ENCODE data around the gene SMAD7. TPM values are rescaled to one million over a fixed set of nuclear protein-coding genes. Genes with fewer than 3 reads are reported as not detected.

Gene SMAD7
- total RNA-seq, 1 experiment from 2014 or later, result 5.8 TPM

DNA sequence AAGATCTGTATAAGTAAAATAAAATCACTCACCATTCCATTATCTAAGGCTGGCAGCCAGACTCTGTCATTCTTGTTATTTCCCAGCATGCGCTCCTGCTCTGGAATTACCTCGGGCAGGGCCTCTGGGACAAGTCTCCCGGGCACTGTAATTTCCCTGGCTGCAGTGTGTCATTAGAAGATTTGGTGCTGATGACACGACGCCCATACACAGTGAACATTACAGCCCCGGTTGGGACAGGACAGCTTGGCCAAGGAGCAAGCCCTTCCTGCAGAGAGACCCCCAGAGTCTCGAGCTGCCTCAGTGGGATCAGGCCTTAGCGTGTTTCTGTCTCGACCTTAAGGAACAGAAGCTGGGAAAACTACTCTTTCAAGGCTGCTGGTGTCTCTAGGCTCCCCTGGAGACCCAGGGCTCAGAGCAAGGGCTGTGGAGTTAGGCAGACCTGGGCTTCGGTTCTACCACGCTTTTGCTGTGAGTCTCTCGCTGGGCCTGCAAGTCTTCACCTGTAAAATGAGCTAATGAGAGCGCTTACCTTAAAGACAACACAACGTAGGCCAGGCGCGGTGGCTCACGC is 39.7 kb downstream of the SMAD7 start:
- Histone ChIP-seq H3K36me3 (ENCODE audit: low read depth) (no peaks in the 10 kb centered on the region), H3K27ac (no peak overlapping the region), H3K4me3 (no peak overlapping the region), H3K4me2 (no peak overlapping the region), H4K20me1 (ENCODE audit: insufficient read depth) (no peaks in the 10 kb centered on the region), H3K9me2 (ENCODE audit: insufficient read depth) (no peaks in the 10 kb centered on the region), H3K27me3 (ENCODE audit: insufficient read depth, low read depth) (no peaks in the 10 kb centered on the region), H2AFZ (no peak overlapping the region), H3F3A (ENCODE audit: insufficient read depth, low read depth) (peaks cover 2% of the 10 kb centered on the region; the same call in 1 of the 2 replicates), H3K79me2 (ENCODE audit: low read depth) (no peaks in the 10 kb centered on the region), H3K9me3 (ENCODE audit: insufficient read depth, low read depth) (no peaks in the 10 kb centered on the region), H3K4me1 (replicated peaks; ENCODE audit: insufficient read depth) (no peaks in the 10 kb centered on the region)
- no peak for TF ChIP-seq EZH2 (IDR thresholded peaks at IDR 0.05; ENCODE audit: low read depth)
- TF ChIP-seq, protein P1, sequence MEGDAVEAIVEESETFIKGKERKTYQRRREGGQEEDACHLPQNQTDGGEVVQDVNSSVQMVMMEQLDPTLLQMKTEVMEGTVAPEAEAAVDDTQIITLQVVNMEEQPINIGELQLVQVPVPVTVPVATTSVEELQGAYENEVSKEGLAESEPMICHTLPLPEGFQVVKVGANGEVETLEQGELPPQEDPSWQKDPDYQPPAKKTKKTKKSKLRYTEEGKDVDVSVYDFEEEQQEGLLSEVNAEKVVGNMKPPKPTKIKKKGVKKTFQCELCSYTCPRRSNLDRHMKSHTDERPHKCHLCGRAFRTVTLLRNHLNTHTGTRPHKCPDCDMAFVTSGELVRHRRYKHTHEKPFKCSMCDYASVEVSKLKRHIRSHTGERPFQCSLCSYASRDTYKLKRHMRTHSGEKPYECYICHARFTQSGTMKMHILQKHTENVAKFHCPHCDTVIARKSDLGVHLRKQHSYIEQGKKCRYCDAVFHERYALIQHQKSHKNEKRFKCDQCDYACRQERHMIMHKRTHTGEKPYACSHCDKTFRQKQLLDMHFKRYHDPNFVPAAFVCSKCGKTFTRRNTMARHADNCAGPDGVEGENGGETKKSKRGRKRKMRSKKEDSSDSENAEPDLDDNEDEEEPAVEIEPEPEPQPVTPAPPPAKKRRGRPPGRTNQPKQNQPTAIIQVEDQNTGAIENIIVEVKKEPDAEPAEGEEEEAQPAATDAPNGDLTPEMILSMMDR (conservative IDR thresholded peaks at IDR 0.05), result no peak
- DNase-seq, result no peak
- POLR2A ChIA-PET (ENCODE audit: unreplicated experiment), result no interaction called here
- CTCF ChIA-PET, result no interaction called here
- no TSS peak for BruUV-seq (replicated peaks)
- intact Hi-C loops (cut with micrococcal nuclease; ENCODE audit: unreplicated experiment), result loop anchor here (10.0 kb wide), 1 partner anchor 196 kb away; no protein-coding TSS in a partner anchor

DNA sequence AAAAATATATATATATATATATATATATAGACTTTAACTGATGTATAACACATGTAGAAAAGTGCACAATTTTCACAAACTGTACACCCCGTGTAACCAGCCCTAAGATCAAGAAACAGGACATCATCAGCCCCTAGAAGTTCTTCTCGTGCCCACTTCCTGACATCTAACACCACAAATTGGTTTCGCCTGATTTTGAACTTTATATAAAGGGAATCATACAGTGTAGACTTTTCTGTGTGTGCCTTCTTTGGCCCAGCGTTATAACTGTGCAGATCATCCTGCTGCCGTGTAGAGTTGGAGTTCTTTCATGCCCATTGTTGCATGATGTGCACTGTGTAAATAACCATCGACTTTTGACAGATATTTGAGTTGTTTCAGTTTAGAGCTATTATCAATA is 41.0 kb downstream of the SMAD7 start:
- Histone ChIP-seq H3K4me2 (no peak overlapping the region), H3K9me3 (ENCODE audit: insufficient read depth, low read depth) (peaks cover 2% of the 10 kb centered on the region; the same call in 1 of the 2 replicates), H3K9me2 (ENCODE audit: insufficient read depth) (no peaks in the 10 kb centered on the region), H3K79me2 (ENCODE audit: low read depth) (no peaks in the 10 kb centered on the region), H3K27ac (no peak overlapping the region), H3K36me3 (ENCODE audit: low read depth) (no peaks in the 10 kb centered on the region), H2AFZ (no peak overlapping the region), H3K4me3 (no peak overlapping the region), H3K27me3 (ENCODE audit: insufficient read depth, low read depth) (no peaks in the 10 kb centered on the region), H3K4me1 (replicated peaks; ENCODE audit: insufficient read depth) (no peaks in the 10 kb centered on the region), H3F3A (ENCODE audit: insufficient read depth, low read depth) (no peaks in the 10 kb centered on the region), H4K20me1 (ENCODE audit: insufficient read depth) (no peaks in the 10 kb centered on the region)
- TF ChIP-seq, protein P1 (conservative IDR thresholded peaks at IDR 0.05), result no peak
- TF ChIP-seq EZH2 (IDR thresholded peaks at IDR 0.05; ENCODE audit: low read depth), result no peak
- no TSS peak for BruUV-seq (replicated peaks)
- ChIA-PET POLR2A (ENCODE audit: unreplicated experiment) (no interaction called here), CTCF (no interaction called here)
- intact Hi-C loops (cut with micrococcal nuclease; ENCODE audit: unreplicated experiment), result loop anchor here (10.0 kb wide), 1 partner anchor 195 kb away; no protein-coding TSS in a partner anchor
- no peak for DNase-seq

DNA sequence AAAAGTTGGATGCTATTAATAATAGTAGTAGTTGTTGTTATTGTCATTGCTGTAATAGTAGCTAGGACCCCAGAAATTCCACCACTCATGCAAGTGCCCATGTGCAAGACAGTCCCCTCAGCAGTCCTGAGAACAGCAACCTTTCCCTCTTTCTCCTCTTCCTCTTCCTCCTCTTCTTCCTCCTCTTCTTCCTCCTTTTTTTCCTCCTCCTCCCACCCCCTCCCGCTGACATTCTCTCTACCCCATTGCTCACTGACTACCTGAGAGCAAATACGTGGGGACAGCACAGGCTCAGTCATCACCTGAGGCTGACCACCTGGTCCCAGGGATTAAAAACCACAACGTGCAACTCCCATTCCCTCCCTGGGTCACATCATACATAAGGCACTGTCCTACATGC is 41.8 kb downstream of the SMAD7 start:
- DNase-seq, result no peak
- peaks cover 4% of the 10 kb centered on the region; the same call in 1 of the 2 replicates for H3K9me3 ChIP-seq (ENCODE audit: insufficient read depth, low read depth)
- 0 out of 2 replicates have a peak, but pooled peaks cover 5% of the 10 kb centered on the region for H3K4me1 ChIP-seq (replicated peaks; ENCODE audit: insufficient read depth)
- no peaks in the 10 kb centered on the region for H3F3A ChIP-seq (ENCODE audit: insufficient read depth, low read depth)
- intact Hi-C loops (cut with micrococcal nuclease; ENCODE audit: unreplicated experiment), result no loop called here
- no peaks in the 10 kb centered on the region for H3K27me3 ChIP-seq (ENCODE audit: insufficient read depth, low read depth)
- no peak overlapping the region for H2AFZ ChIP-seq
- ChIA-PET CTCF (no interaction called here), POLR2A (ENCODE audit: unreplicated experiment) (no interaction called here)
- H3K36me3 ChIP-seq (ENCODE audit: low read depth), result no peaks in the 10 kb centered on the region
- no peaks in the 10 kb centered on the region for H3K79me2 ChIP-seq (ENCODE audit: low read depth)
- H4K20me1 ChIP-seq (ENCODE audit: insufficient read depth), result no peaks in the 10 kb centered on the region
- no peaks in the 10 kb centered on the region for H3K9me2 ChIP-seq (ENCODE audit: insufficient read depth)
- no peak overlapping the region for H3K27ac ChIP-seq
- TF ChIP-seq, protein P1 (conservative IDR thresholded peaks at IDR 0.05), result no peak
- TF ChIP-seq EZH2 (IDR thresholded peaks at IDR 0.05; ENCODE audit: low read depth), result no peak
- no peak overlapping the region for H3K4me2 ChIP-seq
- BruUV-seq (replicated peaks), result no TSS peak
- no peak overlapping the region for H3K4me3 ChIP-seq
